Neural cell (in vitro differentiated cells): ENCODE data around the gene PKHD1.

ENCODE experiments used
- CTCF ChIP-seq: fragments of 450-650 bp; IDR thresholded peaks from 2 replicates; pipeline ENCODE4 v1.5.1; 2014; ENCODE audit warnings: antibody characterized with exemption, mild to moderate bottlenecking, moderate library complexity; ENCODE audit not compliant: poor library complexity, severe bottlenecking
- EP300 ChIP-seq: fragments of 450-650 bp; conservative IDR thresholded peaks from 2 replicates; pipeline ENCODE4 v1.6.1; 2014; ENCODE audit warnings: antibody characterized with exemption, mild to moderate bottlenecking, moderate library complexity; ENCODE audit not compliant: poor library complexity, severe bottlenecking
- EZH2 ChIP-seq: fragments of 200-600, 300-800 bp; shearing (Covaris generic), sonication (generic); IDR thresholded peaks from 2 replicates; pipeline ENCODE4 v1.6.1; 2014; ENCODE audit warnings: antibody characterized with exemption, low read length, borderline replicate concordance, mild to moderate bottlenecking; ENCODE audit not compliant: insufficient read depth, poor library complexity, severe bottlenecking
- MXI1 ChIP-seq: fragments of 450-650 bp; conservative IDR thresholded peaks from 2 replicates; pipeline ENCODE4 v1.6.1; 2014; ENCODE audit warnings: antibody characterized with exemption, mild to moderate bottlenecking; ENCODE audit not compliant: poor library complexity, severe bottlenecking
- RAD21 ChIP-seq: fragments of 450-650 bp; conservative IDR thresholded peaks from 2 replicates; pipeline ENCODE4 v1.6.1; 2014; ENCODE audit warnings: antibody characterized with exemption, mild to moderate bottlenecking, moderate library complexity
- REST ChIP-seq: IDR thresholded peaks from 2 replicates; pipeline ENCODE4 v1.6.1; 2012; ENCODE audit warnings: borderline replicate concordance
- TAF1 ChIP-seq: IDR thresholded peaks from 2 replicates; pipeline ENCODE4 v1.6.1; 2012; ENCODE audit warnings: low read depth

- TF ChIP-seq CTCF (no peak), MXI1 (no peak), EP300 (no peak), EZH2 (no peak), TAF1 (no peak), REST (no peak), RAD21 (no peak)
Observed at GRCh38 chr6:51824940-51825339, 262.5 kb downstream of the PKHD1 start.
